Frontal cortex (tissue), 4 donors: ENCODE results near the gene ZMYND11. TPM values are rescaled to one million over a fixed set of nuclear protein-coding genes. Genes with fewer than 3 reads are reported as not detected.
"Not testable (repeated sequence)": the region's sequence is repeated elsewhere in the genome, so short reads cannot be mapped to it uniquely, and the experiment has no call there.

Experiments
- DNase-seq, 2 donors: peaks; one replicate each; pipeline ENCODE4 v3.0.0; 2012; ENCODE audit warnings: low spot score in 2 of 2
- FAIRE-seq: peaks from 2 replicates; lab custom pipeline; 2012; peaks lifted over from hg19 to GRCh38; lab: Jason Lieb, UNC
- total RNA-seq: library from RNA; depleted of rRNA; stranded (reverse); fragments of >200 nt; gene quantifications from one replicate; pipeline ENCODE4 v1.2.3, GENCODE V29; 2014
- donor health status: control.
- donor health status: control.
- donor health status: control.

The ZMYND11 gene
- total RNA-seq, 1 donor from 2014 or later = 179 TPM

DNA sequence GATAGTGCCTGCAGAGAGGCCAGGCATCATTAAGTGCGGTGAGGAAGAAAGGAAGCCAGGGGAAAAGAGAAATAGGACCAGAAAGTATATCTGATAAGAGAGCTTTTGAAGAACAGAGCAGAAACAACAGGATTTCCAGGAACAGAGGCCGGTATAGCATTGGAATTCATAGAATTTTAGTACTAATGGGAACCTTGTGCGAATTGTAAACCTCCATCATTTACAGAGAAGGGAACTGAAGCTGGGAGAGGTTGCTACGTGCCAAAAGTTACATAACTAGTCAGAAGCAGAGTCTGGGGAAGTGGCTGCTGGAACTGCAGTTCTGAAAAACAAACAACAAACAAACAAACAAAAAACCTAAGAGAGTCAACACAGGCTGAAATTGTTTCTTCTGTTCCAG lies 5.4 kb upstream of the ZMYND11 start:
- no peak for FAIRE-seq
- no peak for DNase-seq

DNA sequence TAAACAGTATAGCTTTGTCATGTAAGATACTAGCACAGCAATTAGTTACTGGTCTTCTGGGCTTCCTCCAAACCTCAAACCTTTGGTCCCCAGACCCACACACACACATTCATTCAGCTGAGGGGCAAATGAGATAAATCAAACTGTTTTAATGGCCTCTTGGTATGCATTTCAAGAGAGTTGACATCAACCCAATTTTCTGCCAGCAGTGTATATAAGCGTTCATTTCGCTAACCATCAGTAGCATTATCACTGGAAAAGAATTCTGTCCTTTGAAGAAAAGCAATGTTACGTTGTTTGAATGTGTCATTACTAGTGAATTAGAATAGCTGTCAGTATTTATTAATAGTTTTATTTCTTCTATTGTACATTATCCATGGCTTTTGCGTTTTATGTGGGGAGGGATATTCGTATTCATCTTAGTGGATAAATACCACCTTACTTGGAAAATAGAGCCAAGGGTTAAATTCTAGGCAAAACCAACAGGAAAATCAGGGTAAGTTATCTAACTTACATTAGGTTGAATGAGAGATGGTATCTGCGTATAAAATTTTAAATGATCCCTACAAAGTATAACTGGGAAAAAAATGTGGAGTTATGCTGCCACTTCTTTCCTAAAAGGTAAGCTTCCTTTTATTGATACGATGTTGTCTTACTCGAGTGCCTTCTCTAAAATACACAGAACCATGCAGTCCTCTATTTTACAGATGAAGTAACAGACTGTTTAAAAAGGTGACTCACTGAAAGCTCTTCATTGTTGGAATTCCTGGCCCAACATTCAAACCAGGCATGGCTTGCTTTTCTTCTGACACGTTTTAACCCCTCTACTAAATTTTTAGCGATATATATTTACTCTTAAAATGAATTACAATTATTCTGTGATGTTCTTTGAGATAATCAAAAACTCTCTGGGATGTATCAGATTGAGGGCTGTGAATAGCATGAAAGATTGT lies 2.0 kb upstream of the ZMYND11 start:
- FAIRE-seq = no peak
- no peak for DNase-seq

DNA sequence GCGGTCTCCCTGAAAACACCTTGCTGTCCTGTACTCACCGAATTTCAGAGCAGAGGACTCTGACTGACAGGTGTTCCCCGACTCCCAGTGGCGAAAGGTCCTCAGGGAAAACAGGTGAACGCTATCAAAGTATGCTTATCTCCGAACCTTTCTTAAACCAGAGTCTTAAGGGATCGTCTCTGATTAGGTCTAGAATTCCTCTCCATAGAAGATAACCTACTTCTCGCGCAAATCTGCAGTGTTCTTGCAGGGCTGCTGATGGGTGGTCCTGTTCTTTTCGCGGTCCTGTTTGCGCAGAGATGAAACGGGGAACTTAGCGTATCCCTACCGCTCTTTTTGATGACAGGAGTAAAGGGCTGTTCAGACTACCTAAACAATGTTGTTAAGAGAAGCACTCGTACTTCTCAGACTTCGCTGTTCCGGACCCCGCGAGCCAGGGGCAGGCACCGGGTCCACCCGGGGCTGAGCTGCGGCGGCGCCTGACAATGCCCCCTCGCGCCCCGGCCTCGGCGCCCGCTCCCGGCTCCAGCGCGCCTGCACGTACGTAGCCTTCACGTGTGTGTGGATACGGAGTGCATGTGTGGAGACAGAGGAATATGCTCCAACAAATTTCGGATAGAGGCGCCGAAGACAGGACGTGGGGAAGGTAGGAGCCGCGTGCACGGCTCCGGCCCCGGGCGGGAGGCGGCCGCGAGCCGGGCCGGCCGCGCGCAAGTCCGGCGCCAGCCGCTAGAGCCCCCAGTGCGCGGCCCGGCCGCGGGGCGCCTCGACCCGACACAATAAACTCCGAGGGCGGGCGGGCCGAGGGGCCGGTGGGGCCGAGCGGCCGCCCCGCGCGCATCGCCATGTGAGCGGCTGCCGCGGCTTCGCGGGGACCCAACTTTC lies 766 bp upstream of the ZMYND11 start:
- FAIRE-seq = no peak
- peak in 1 of 2 donors; percentile 49 for DNase-seq

DNA sequence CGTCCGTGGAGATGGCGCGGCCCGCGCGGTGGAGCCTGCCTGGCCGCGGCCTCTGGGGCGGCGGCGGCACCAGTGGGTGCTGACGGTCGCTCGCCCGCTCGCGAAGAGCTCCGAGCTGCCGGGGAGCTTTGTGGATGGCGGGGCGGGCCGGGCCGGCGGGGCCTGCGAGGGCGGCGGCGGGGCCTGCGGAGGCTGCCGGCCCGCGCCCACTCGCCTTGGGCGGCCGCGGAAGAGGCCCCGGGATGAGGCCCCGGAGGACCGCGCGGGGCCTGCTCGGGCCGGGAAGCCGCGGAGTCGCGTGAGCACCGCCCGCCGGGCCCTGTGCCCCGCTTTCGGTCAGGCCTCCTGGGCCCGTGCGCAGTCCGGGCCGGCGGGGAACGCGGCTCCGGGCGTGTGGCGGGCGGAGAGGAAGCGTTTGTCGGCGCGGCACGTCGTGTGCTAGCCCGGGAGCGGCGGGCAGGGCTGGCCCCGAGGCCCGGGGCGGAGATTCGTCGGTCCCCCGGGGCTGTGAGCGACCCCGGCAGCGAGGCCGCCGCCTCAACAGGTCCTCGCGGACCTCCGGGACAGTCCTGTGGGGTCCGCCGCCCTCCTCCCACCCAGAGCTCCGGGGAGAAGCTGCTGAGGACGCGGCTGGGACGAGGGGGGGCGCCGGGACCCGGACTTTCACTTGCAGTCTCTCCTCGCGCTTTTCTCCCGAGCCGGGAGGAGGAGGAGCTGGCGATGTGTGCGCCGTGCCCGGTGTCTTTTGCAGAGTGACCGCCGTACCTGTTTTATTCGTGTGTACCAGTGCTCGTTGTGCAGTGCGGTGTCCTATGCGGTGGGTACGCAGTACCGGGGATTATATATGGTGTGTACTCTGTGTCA lies 578 bp downstream of the ZMYND11 start:
- peak; percentile 49 to 71 for DNase-seq
- FAIRE-seq = no peak

DNA sequence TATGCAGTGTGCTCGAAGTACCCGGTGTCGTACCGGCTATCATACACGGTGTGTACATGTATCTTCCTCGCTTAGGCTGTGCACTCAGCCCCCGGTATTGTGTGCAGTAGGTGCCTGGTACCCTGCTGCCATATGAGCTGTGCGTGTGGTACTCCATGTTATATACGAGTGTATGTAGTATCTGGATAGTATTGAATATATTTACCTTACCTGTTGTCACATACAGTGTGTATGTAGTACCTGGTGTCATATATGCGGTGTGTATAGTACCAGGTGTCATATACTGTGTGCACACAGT lies 1.2 kb downstream of the ZMYND11 start:
- FAIRE-seq (no peak), DNase-seq (no peak)

DNA sequence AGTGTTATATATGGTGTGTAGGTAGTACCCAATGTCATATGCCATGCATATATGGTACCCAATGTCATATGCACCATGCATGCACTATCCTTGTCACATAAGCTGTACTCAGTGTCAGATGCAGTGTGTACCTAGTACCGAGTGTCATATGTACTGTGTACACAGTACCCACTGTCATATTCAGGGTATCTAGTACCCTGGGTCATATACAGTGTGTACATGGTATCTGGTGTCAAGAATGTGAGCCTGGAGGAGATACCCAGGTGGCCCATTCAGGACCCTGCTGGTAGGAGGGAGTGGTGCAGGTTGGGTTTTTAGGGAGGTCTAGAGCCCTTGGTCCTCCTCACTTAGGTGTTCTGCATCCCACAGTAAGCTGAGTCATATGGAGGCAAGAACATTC lies 1.8 kb downstream of the ZMYND11 start:
- no peak for FAIRE-seq
- DNase-seq = no peak

DNA sequence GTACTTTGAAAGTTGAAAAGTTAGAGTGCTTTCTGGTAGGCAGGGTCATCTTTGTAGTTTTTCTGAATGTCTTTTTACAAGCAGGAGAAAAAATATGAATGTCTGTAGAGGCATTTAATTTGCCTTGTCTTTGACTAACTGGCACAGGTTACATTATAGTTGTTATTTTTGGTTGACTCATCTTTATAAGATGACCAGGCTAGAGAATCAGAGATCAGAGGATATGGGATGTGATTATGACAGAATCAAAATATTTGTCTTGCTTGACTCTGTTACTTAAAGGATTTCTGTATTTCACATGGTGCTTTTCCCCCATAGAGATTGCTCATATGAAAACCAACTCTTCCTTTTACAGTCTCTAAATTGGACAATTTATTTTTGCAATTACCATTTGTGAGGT lies 2.4 kb downstream of the ZMYND11 start:
- FAIRE-seq = no peak

DNA sequence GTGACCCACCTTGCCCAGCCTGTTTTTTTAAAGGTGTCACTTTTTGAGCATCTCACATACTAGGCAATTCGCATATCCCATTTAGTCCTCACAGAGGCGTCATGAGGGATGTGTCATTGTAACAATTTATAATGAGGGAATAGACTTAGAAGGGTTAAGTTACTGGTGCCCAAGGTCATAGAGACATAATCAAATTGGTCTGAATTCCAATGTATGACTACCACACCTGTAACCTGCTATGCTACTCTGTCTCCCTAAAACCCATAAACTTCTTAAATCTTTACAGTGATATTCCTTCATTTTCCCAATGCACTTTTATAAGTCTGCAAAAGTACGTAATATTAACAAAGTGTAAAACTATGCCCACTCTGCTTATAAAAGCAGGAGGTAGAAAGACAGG lies 7.1 kb downstream of the ZMYND11 start:
- DNase-seq (no peak), FAIRE-seq (no peak)

More for the DNA sequence above, 2.4 kb downstream of the ZMYND11 start:
- no peak for DNase-seq

DNA sequence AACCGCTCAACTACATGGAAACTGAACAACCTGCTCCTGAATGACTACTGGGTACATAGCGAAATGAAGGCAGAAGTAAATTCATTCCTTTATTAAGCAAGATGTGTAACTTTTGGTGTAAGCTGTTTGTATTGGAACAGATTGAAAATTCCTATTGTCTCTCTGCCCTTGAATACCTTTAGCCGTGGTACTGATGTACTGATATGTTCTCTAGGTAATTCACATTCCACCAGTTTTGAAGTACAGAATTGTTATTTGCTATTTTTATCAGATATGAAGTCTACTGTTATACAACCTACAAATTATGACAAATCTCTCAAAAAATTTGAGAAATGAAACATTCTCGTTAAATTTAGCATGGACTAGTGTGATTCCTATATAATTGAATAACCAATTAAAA lies 17.7 kb downstream of the ZMYND11 start:
- FAIRE-seq (no peak), DNase-seq (no peak)

DNA sequence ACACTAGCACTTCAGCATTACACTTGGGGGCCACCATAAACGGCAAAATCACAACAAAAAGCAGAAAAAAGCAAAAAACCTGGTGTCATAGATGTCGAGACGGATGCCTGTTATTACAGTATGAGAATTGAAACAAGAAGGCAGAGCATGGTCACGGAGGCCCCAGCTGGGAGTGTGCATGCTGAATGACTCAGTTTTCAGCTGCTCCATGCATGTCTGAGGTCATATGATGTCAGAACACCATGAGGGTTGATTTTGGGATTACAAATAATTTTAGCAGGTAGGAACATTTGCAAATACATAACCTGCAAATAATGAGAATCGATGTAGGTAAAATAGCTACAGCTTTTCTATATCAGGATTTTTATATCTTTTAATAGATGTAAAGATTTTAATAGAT lies 19.1 kb downstream of the ZMYND11 start:
- no peak for DNase-seq
- no peak for FAIRE-seq

DNA sequence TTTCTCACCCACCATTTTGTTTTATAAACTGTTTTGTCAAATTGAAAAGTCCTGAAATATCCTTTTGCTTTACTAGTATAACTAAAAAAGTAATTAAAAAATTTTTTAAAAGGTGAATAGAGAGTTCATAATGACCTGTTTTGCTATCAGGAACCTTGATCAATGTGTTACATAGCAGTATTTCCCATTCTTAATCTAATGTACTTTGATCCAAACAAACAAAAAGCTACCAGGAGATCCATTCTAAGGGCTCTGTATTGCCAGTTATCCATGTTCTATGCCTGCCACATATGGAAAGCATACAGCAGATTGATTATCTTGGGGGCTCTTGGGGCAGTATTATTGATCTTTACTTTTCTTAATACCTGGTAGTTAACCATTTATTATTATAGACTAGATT lies 32.1 kb downstream of the ZMYND11 start:
- FAIRE-seq = no peak

DNA sequence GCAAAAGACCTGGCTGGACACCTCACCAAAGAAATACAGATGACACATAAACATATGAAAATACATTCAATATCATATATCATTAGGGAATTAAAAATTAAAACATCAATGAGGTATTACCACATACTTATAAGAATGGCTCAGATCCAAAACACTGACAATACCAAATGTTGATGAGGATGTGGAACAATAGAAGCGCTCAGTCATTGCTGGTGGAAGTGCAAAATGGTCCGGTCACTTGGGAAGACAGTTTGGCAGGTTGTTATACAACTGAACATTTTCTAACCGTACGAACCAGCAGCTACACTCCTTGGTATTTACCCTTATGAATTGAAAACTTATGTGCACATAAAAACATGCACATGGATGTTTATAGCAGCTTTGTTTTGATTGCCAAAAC lies 38.5 kb downstream of the ZMYND11 start:
- DNase-seq = no peak
- no peak for FAIRE-seq

More for the DNA sequence above, 32.1 kb downstream of the ZMYND11 start:
- no peak for DNase-seq

DNA sequence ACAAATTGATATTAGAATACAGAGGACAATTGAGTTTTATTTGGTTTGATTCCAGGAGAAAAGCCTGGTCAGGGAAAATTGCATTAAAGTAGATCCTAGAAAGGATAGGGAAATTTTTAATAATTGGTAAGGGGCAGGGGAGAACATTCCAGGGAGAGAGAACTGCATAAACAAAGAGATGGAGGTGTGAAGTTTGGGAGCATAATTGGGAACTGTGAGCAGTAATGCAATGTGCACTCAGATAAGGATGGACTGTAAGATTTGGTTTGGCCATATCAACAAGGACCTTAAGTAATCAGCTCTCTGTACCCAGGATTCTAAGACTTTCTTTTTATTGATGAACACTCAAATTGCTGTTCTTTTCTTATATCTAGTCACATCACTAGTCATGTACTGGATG lies 41.4 kb downstream of the ZMYND11 start:
- FAIRE-seq = no peak
- DNase-seq = no peak

DNA sequence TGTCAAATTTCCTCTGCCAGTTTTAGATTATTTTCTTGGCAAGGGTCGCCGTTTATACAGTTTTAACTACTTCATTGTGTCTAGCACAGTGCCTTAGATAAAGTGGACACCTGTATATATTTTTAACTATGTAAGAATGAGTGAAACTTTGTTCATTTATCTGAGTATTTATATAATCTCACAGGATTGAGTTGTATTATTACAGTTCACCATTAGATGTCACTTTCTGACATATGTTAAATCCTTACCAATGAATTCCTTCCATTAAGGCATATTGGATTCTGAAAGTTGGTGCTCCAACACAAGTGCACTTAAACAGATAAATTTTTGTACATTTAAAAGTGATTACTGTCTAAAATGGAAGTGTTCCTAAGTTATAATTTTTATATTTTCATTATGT lies 43.0 kb downstream of the ZMYND11 start:
- peak; percentile 94 for FAIRE-seq

DNA sequence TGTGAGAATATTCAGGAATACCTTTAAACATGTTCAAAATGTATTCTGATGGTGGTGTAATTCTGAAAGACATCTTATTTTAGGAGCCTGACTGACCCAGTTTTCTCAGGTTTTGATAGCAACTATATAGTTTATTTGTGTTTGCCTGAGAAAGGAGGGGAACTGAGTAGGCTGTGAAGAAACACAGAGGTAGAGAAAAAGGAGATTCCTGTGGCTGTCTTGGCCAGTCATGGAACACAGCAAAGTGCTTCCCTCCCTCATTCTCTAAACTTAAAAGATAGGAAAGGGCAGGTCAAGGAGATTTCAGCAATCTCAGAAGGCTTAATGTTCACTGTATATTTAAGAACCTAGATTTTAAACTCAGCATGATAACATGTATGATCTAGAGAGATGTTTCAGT lies 43.5 kb downstream of the ZMYND11 start:
- no peak for FAIRE-seq

More for the DNA sequence above, 43.0 kb downstream of the ZMYND11 start:
- DNase-seq = peak in 1 of 2 donors; percentile 28

DNA sequence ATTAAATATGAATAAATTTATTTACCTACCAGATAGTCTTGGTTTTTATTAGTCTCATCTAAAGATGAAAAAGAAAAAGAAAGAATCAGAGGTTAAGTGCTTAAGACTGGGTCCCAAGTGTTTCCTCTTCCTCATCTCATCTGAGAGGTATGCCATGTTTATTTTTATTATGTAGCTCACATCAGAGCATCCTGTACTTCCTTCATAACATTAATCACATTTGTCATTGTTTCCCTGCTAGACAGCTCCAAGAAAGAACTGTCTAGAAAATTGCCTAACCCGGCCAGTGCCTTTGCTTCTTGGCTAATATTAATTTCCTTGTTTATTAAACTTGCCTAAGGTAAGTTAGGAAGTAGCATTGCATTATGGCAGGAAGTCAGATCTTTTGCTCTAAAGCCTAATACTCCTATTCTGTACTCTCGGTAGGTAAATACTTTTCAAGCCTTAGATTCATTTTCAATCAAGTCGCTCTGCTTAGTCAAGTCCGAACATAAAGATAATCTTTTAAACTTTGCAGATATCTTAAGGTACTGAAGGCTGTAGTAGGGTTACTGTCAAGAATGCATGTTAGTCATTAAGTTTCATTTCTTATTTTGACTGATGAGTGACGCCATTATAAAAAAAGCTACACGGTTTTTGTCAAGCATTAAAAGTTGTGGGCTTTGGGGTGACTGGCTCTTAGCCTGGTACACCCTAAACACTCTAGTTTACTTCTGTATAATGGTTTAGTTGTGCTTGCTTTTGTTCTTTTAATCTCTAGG lies 47.4 kb downstream of the ZMYND11 start:
- FAIRE-seq (no peak), DNase-seq (no peak)

More for the DNA sequence above, 43.5 kb downstream of the ZMYND11 start:
- DNase-seq = no peak

DNA sequence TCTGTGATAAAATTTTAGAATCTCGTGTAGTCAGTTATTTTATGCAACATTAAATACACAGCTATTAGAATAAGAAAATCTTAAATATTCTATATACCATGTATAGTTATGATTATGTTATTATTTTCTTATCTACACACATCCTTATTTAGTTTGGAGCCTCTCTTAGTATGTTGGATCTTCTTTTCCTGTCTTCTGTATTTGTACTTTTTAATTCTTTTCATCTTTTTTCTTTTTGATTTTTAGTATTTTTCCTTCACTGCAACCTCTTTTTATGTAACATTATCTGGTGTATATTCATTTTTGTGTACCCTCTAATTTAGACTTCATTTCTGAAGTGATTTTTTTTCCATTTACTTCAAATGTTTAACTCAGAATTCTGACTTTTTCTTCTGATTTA lies 48.9 kb downstream of the ZMYND11 start:
- peak; percentile 8 for FAIRE-seq
- no peak for DNase-seq

DNA sequence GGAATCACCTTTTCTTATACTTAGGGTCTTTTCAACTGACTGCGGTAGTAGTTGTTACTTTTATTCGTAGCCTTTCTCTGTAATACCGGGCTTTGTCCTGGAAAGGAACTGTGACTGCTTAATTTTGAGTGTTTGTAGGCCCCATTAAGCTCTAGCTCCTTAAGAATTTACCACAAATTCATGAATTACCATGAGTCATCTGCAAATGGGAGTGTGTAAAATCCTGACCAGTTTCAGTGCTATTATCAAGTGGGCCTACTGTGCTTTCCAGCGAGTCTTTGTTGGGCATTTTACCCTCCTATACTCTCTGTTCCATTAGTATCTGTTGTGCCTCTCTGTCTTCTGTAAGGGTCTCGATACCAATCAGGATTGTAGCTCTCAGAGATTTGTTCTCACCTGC lies 49.7 kb downstream of the ZMYND11 start:
- DNase-seq = no peak
- no peak for FAIRE-seq

DNA sequence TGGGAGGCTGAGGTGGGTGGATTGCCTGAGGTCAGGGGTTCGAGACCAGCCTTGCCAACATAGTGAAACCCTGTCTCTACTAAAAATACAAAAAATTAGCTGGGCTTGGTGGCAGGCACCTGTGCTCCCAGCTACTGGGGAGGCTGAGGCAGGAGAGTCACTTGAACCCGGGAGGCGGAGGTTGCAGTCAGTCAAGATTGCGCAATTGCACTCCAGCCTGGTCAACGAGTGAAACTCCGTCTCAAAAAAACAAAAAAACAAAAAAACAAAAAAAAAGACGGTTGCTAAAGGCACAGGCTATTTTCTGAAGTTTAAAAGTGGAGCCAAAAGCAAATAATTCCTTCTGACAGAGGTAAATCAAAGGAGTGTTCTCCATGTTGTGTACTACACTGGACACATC lies 50.3 kb downstream of the ZMYND11 start:
- not testable (repeated sequence) for DNase-seq, FAIRE-seq
